H9 (cell line): Measurements from ENCODE around the gene ACKR3. TPM values are rescaled to one million over a fixed set of nuclear protein-coding genes. Genes with fewer than 3 reads are reported as not detected.

Experiments
- DNase-seq: peaks from one replicate; pipeline ENCODE4 v3.0.0-alpha.2; 2017
- H2AFZ ChIP-seq: one replicate; pipeline ENCODE4 v1.6.1; 2013; ENCODE audit warnings: mild to moderate bottlenecking, low read length, control low read depth, moderate library complexity
- H2AK5ac ChIP-seq: 2 replicates; pipeline ENCODE4 v1.6.1; 2013; ENCODE audit warnings: low read length, control low read depth, mixed read lengths; ENCODE audit not compliant: insufficient read length
- H2BK120ac ChIP-seq: one replicate; pipeline ENCODE4 v1.6.1; 2013; ENCODE audit warnings: low read depth, mild to moderate bottlenecking, low read length, control low read depth, inconsistent platforms; ENCODE audit not compliant: poor library complexity, severe bottlenecking
- H2BK12ac ChIP-seq: 2 replicates; pipeline ENCODE4 v1.6.1; 2013; ENCODE audit warnings: low read length, control low read depth, mixed read lengths, low read depth; ENCODE audit not compliant: insufficient read length
- H2BK15ac ChIP-seq: 2 replicates; pipeline ENCODE4 v1.6.1; 2013; ENCODE audit warnings: low read depth, low read length, control low read depth
- H2BK20ac ChIP-seq: one replicate; pipeline ENCODE4 v1.6.1; 2013; ENCODE audit warnings: low read depth, mild to moderate bottlenecking, low read length, control low read depth, inconsistent platforms; ENCODE audit not compliant: poor library complexity, severe bottlenecking
- H2BK5ac ChIP-seq: 2 replicates; pipeline ENCODE4 v1.6.1; 2013; ENCODE audit warnings: low read length, control low read depth, mixed read lengths; ENCODE audit not compliant: insufficient read length
- H3K14ac ChIP-seq: 2 replicates; pipeline ENCODE4 v1.6.1; 2013; ENCODE audit warnings: low read length, control low read depth; ENCODE audit not compliant: insufficient read depth
- H3K18ac ChIP-seq: 2 replicates; pipeline ENCODE4 v1.6.1; 2013; ENCODE audit warnings: low read depth, mild to moderate bottlenecking, mixed read lengths, low read length, control low read depth; ENCODE audit not compliant: insufficient read length
- H3K23ac ChIP-seq: 2 replicates; pipeline ENCODE4 v1.6.1; 2013; ENCODE audit warnings: low read length, control low read depth, mixed read lengths, low read depth; ENCODE audit not compliant: insufficient read length
- H3K23me2 ChIP-seq: 2 replicates; pipeline ENCODE4 v1.6.1; 2013; ENCODE audit warnings: low read depth, mild to moderate bottlenecking, mixed read lengths, low read length, control low read depth; ENCODE audit not compliant: insufficient read length, poor library complexity, severe bottlenecking
- H3K27ac ChIP-seq: 2 replicates; pipeline ENCODE4 v1.5.1; 2013; ENCODE audit warnings: low read length, control low read depth, mixed read lengths, low read depth; ENCODE audit not compliant: insufficient read length
- H3K27me3 ChIP-seq: 2 replicates; pipeline ENCODE4 v1.6.1; 2013; ENCODE audit warnings: low read length, control low read depth, inconsistent platforms; ENCODE audit not compliant: insufficient read depth
- H3K4ac ChIP-seq: 2 replicates; pipeline ENCODE4 v1.6.1; 2013; ENCODE audit warnings: low read depth, mild to moderate bottlenecking, control low read depth, inconsistent platforms, low read length, moderate library complexity
- H3K4me1 ChIP-seq: 2 replicates; pipeline ENCODE4 v1.6.1; 2013; ENCODE audit warnings: low read length, control low read depth, inconsistent platforms; ENCODE audit not compliant: insufficient read depth
- H3K4me2 ChIP-seq: 2 replicates; pipeline ENCODE4 v1.6.1; 2013; ENCODE audit warnings: low read length, control low read depth, mixed read lengths; ENCODE audit not compliant: insufficient read length, insufficient read depth
- H3K56ac ChIP-seq: 2 replicates; pipeline ENCODE4 v1.6.1; 2013; ENCODE audit warnings: low read depth, mild to moderate bottlenecking, mixed read lengths, low read length, control low read depth; ENCODE audit not compliant: insufficient read length
- H3K79me1 ChIP-seq: 2 replicates; pipeline ENCODE4 v1.6.1; 2013; ENCODE audit warnings: low read depth, mild to moderate bottlenecking, moderate library complexity, low read length, control low read depth, inconsistent platforms; ENCODE audit not compliant: insufficient read depth, poor library complexity, severe bottlenecking
- H3K79me2 ChIP-seq: 2 replicates; pipeline ENCODE4 v1.6.1; 2013; ENCODE audit warnings: low read length, control low read depth, inconsistent platforms; ENCODE audit not compliant: insufficient read depth
- H3K9ac ChIP-seq: 2 replicates; pipeline ENCODE4 v1.6.1; 2013; ENCODE audit warnings: low read length, control low read depth, mixed read lengths; ENCODE audit not compliant: insufficient read length; ENCODE audit errors: extremely low read depth
- H3K9me3 ChIP-seq: one replicate; pipeline ENCODE4 v1.6.1; 2013; ENCODE audit warnings: low read depth, low read length, inconsistent platforms; ENCODE audit not compliant: control insufficient read depth
- H3T11ph ChIP-seq: one replicate; pipeline ENCODE4 v1.6.1; 2013; ENCODE audit warnings: mild to moderate bottlenecking, low read length, control low read depth, inconsistent platforms
- H4K20me1 ChIP-seq: one replicate; pipeline ENCODE4 v1.6.1; 2013; ENCODE audit not compliant: control insufficient read depth, insufficient read length, insufficient read depth
- H4K5ac ChIP-seq: 2 replicates; pipeline ENCODE4 v1.6.1; 2013; ENCODE audit warnings: low read depth, mild to moderate bottlenecking, mixed read lengths, low read length, control low read depth; ENCODE audit not compliant: insufficient read length
- H4K8ac ChIP-seq: replicated peaks from 2 replicates; pipeline ENCODE4 v1.6.1; 2013; ENCODE audit warnings: low read length, control low read depth, mixed read lengths, low read depth; ENCODE audit not compliant: insufficient read length
- H4K91ac ChIP-seq: 2 replicates; pipeline ENCODE4 v1.6.1; 2013; ENCODE audit warnings: low read depth, mild to moderate bottlenecking, moderate library complexity, mixed read lengths, low read length, control low read depth; ENCODE audit not compliant: insufficient read length
- H3K27ac Mint-ChIP-seq, 3 experiments: 2 replicates in 2 of 3; 3 replicates in 1 of 3; pipeline ENCODE4 v1.8.0; 2020 to 2021; ENCODE audit warnings: mixed read lengths in 3 of 3, mild to moderate bottlenecking in 1 of 3, moderate library complexity in 1 of 3
- H3K27me3 Mint-ChIP-seq: 2 replicates; pipeline ENCODE4 v1.8.0; 2021; ENCODE audit warnings: low read depth, mild to moderate bottlenecking, moderate library complexity, mixed read lengths
- H3K36me3 Mint-ChIP-seq, 3 experiments: 2 replicates in 2 of 3; 3 replicates in 1 of 3; pipeline ENCODE4 v1.8.0; 2020 to 2021; ENCODE audit warnings: low read depth in 3 of 3, mixed read lengths in 3 of 3; ENCODE audit not compliant: insufficient read depth in 1 of 3
- H3K4me1 Mint-ChIP-seq, 2 experiments: 2 replicates each; pipeline ENCODE4 v1.8.0; 2020; ENCODE audit warnings: mixed read lengths in 2 of 2
- H3K4me3 Mint-ChIP-seq, 2 experiments: 2 replicates in 1 of 2; 3 replicates in 1 of 2; pipeline ENCODE4 v1.8.0; 2020 to 2021; ENCODE audit warnings: mild to moderate bottlenecking in 2 of 2, mixed read lengths in 2 of 2, moderate library complexity in 1 of 2
- H3K9me3 Mint-ChIP-seq, 2 experiments: 2 replicates in 1 of 2; 3 replicates in 1 of 2; pipeline ENCODE4 v1.8.0; 2020; ENCODE audit warnings: mild to moderate bottlenecking in 2 of 2, mixed read lengths in 2 of 2, moderate library complexity in 1 of 2
- WGBS: extraction: QIAGEN DNeasy Blood & Tissue Kit; methylation state at CpG from one replicate; pipeline ENCODE4 v1.1.7; 2013; ENCODE audit warnings: missing lambda C conversion rate, low lambda C conversion rate, mixed read lengths; ENCODE audit not compliant: insufficient read length; ENCODE audit errors: extremely low coverage; 5-methylcytosine and 5-hydroxymethylcytosine counted together
- total RNA-seq: library from RNA; stranded (reverse); gene quantifications from 2 replicates; pipeline ENCODE4 v1.2.1, GENCODE V29; 2021
- TF ChIP-seq, protein P1 (sequence below): fragments of 200-600 bp; sonication (generic); conservative IDR thresholded peaks from 3 replicates; pipeline ENCODE4 v1.8.0; 2021; ENCODE audit warnings: antibody characterized with exemption, mild to moderate bottlenecking

Gene ACKR3
- total RNA-seq, 1 experiment from 2014 or later: 0.44 TPM

DNA sequence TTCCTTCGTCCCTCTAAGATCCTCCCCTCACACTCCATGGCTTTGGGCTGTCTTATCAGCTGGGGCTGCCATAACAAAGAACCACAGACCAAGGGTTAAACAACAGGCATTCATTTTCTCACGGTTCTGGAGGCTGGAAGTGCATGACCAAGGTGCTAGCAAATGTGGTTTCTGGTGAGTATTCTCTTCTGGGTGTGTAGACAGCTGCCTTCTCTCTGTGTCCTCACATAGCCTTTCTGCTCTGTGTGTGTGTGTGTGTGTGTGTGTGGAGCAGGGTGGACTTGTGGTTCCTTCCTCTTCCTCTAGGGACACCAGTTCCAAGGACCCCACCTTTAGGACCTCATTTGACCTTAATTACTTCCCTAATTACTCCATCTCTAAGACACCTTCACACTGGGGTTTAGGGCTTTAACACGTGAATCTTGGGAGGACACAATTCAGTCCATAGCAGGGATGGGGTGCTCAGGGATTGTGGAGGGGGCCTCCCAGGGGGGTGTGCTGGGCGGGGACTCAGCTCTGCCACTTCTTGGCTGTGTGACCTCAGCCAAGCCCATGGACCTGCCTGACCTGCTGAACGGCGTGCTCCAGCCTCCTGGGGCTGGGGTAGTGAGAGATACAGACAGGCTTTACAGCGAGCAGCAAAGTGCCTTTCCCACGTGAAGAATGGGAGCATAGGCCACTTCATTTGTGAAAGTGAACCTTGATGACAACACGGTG, 38.0 kb downstream of the ACKR3 start:
- Histone ChIP-seq H4K91ac (no peak overlapping the region), H3K27me3 (no peaks in the 10 kb centered on the region), H3T11ph (no peak overlapping the region), H3K56ac (no peak overlapping the region), H2BK5ac (no peak overlapping the region), H3K4me2 (no peak overlapping the region), H3K4ac (no peak overlapping the region), H3K18ac (no peak overlapping the region), H4K5ac (no peak overlapping the region), H2AK5ac (no peak overlapping the region), H3K79me1 (no peaks in the 10 kb centered on the region), H3K9ac (no peak overlapping the region), H3K79me2 (no peaks in the 10 kb centered on the region), H2BK120ac (no peak overlapping the region), H3K23me2 (no peaks in the 10 kb centered on the region), H3K9me3 (no peaks in the 10 kb centered on the region), H4K20me1 (no peaks in the 10 kb centered on the region), H3K27ac (no peak overlapping the region), H2AFZ (no peak overlapping the region), H4K8ac (no peak overlapping the region), H3K14ac (no peak overlapping the region), H3K23ac (no peak overlapping the region), H2BK15ac (no peak overlapping the region), H3K4me1 (no peaks in the 10 kb centered on the region), H2BK12ac (no peak overlapping the region), H2BK20ac (no peak overlapping the region)
- H3K27me3 Mint-ChIP-seq: peaks cover 25% of the 10 kb centered on the region
- TF ChIP-seq, protein P1, sequence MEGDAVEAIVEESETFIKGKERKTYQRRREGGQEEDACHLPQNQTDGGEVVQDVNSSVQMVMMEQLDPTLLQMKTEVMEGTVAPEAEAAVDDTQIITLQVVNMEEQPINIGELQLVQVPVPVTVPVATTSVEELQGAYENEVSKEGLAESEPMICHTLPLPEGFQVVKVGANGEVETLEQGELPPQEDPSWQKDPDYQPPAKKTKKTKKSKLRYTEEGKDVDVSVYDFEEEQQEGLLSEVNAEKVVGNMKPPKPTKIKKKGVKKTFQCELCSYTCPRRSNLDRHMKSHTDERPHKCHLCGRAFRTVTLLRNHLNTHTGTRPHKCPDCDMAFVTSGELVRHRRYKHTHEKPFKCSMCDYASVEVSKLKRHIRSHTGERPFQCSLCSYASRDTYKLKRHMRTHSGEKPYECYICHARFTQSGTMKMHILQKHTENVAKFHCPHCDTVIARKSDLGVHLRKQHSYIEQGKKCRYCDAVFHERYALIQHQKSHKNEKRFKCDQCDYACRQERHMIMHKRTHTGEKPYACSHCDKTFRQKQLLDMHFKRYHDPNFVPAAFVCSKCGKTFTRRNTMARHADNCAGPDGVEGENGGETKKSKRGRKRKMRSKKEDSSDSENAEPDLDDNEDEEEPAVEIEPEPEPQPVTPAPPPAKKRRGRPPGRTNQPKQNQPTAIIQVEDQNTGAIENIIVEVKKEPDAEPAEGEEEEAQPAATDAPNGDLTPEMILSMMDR: peak; percentile 47
- H3K4me1 Mint-ChIP-seq: peaks cover under 1 to 9% of the 10 kb centered on the region in 2 experiments; a peak in 3 of 4 replicates
- no peaks in the 10 kb centered on the region for H3K9me3 Mint-ChIP-seq
- no peaks in the 10 kb centered on the region for H3K36me3 Mint-ChIP-seq
- DNase-seq: no peak
- no CpG with 5 or more reads among the region's 9 CpGs for WGBS
- H3K4me3 Mint-ChIP-seq: no peak overlapping the region
- no peak overlapping the region for H3K27ac Mint-ChIP-seq
